SK-N-SH (cell line): Measurements from ENCODE around the gene GGT7.

Experiments
- FOSL2 ChIP-seq: IDR thresholded peaks from 2 replicates; pipeline ENCODE4 v1.4.0; 2012; ENCODE audit warnings: low read depth, mild to moderate bottlenecking, moderate library complexity, borderline replicate concordance
- POLR2AphosphoS5 ChIP-seq: IDR thresholded peaks from 2 replicates; pipeline ENCODE4 v1.6.1; 2012; ENCODE audit warnings: low read depth, low read length
- TAF1 ChIP-seq: IDR thresholded peaks from 2 replicates; pipeline ENCODE4 v1.6.1; 2012; ENCODE audit warnings: low read depth, mild to moderate bottlenecking, low read length, moderate library complexity, borderline replicate concordance
- TF ChIP-seq, protein P1 (sequence below): fragments of 200-600 bp; sonication (generic); IDR thresholded peaks from 2 replicates; pipeline ENCODE4 v1.6.1; 2017; ENCODE audit warnings: antibody characterized with exemption, mild to moderate bottlenecking, moderate library complexity

DNA sequence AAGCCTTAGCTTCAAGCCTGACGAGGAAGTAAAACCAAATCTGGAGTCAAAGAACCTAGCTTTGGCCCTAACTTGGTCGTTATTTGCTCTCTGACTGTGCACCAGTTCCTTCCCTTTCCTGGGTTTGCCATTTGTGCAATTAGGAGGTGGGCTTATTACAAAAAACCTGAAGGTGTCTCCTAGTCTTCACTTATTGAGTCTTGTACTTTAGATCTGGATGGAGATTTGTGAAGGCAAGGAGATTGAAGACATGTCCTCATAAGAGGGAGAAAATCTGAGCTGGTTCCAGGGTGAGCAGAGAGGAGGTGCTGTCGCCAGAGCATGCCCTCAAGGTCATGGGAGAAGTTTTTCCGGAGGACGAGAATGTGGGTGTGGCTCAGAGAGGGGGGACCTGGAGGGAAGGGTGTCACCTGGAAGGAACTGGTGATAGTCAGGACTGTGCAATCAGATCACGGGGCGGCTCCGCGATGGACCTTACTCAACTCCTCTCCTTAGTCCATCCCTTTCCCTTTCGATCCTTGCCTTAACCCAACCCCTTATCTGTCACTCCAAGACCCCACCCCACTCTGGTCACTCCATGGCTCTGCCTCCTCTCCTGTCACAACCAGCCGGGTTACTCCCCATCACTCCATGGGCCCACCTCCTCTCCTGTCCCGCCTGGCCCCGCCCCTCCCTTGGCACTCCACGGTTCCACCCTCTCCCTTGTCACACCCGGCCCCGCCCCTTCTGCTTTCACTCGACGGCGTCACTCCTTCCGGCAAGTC, 3.2 kb upstream of the GGT7 start:
- TF ChIP-seq, protein P1, sequence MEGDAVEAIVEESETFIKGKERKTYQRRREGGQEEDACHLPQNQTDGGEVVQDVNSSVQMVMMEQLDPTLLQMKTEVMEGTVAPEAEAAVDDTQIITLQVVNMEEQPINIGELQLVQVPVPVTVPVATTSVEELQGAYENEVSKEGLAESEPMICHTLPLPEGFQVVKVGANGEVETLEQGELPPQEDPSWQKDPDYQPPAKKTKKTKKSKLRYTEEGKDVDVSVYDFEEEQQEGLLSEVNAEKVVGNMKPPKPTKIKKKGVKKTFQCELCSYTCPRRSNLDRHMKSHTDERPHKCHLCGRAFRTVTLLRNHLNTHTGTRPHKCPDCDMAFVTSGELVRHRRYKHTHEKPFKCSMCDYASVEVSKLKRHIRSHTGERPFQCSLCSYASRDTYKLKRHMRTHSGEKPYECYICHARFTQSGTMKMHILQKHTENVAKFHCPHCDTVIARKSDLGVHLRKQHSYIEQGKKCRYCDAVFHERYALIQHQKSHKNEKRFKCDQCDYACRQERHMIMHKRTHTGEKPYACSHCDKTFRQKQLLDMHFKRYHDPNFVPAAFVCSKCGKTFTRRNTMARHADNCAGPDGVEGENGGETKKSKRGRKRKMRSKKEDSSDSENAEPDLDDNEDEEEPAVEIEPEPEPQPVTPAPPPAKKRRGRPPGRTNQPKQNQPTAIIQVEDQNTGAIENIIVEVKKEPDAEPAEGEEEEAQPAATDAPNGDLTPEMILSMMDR: no peak
- TF ChIP-seq POLR2AphosphoS5 (no peak), TAF1 (no peak), FOSL2 (no peak)
